ENCODE results near the gene AVEN. TPM values are rescaled to one million over a fixed set of nuclear protein-coding genes. Genes with fewer than 3 reads are reported as not detected.

Gene AVEN
- total and polyA plus RNA-seq, 10 donors = 5.0 to 14.1 (median 8.8) TPM

DNA sequence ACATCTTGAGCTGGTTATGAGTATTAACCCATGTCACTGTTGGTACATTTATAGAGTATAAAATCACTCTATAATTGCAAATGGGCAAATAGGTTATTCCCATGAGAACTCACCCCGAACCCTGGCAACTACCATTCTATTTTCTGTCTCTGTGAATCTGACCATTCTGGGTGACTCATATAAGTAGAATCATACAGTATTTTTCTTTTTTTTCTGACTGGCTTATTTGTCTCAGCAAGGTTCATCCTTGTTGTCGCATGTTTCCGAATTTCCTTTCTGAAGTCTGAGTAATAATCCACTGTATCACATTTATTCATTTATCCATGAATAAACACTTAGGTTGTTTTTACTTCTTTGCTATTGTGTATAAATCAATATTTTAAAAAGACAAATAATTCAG lies 130.6 kb downstream of the AVEN start:
- no peak for DNase-seq
- no peak overlapping the region for H3K4me3 ChIP-seq
- TF ChIP-seq POLR2AphosphoS5 (IDR thresholded peaks at IDR 0.05) = no peak
- TF ChIP-seq, protein P1, sequence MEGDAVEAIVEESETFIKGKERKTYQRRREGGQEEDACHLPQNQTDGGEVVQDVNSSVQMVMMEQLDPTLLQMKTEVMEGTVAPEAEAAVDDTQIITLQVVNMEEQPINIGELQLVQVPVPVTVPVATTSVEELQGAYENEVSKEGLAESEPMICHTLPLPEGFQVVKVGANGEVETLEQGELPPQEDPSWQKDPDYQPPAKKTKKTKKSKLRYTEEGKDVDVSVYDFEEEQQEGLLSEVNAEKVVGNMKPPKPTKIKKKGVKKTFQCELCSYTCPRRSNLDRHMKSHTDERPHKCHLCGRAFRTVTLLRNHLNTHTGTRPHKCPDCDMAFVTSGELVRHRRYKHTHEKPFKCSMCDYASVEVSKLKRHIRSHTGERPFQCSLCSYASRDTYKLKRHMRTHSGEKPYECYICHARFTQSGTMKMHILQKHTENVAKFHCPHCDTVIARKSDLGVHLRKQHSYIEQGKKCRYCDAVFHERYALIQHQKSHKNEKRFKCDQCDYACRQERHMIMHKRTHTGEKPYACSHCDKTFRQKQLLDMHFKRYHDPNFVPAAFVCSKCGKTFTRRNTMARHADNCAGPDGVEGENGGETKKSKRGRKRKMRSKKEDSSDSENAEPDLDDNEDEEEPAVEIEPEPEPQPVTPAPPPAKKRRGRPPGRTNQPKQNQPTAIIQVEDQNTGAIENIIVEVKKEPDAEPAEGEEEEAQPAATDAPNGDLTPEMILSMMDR (IDR thresholded peaks at IDR 0.05 in 8 of 11, conservative IDR thresholded peaks at IDR 0.05 in 3 of 11) = no peak
- no peak for TF ChIP-seq POLR2A (IDR thresholded peaks at IDR 0.05)
- H3K4me1 ChIP-seq = peaks cover 0 to 6% (median 0%) of the 10 kb centered on the region in 6 donors
- no peaks in the 10 kb centered on the region for H3K27me3 ChIP-seq (replicated peaks in 1 of 7)
- H3K9me3 ChIP-seq = no peaks in the 10 kb centered on the region
- H3K27ac ChIP-seq = no peak overlapping the region
- H3K36me3 ChIP-seq = no peaks in the 10 kb centered on the region
- intact Hi-C loops (cut with DNase I; ENCODE audit: low total_unique reads) = no loop called here
- 88 to 99% (median 92%) methylated on average over 3 of the region's 3 CpGs for WGBS, 5 donors

DNA sequence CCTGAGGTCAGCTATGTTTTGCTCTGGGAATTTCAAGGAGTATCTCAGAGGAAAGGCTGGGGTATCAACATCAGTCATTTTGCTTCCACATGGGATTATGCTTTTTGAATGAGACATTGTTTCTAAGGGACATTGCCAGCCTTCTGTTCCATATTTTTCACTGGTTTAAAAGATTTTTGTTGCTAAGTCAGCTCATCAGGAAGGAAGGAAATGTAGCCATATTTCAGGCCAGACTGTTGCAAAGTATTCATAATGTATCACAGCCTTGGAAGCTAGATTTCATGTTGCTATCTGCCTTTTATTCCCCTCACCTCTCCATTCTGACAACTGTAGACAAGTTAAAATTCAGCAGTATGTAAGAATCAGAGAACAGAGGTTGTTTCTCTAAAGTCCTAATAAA lies 131.7 kb downstream of the AVEN start:
- no peaks in the 10 kb centered on the region for H3K9me3 ChIP-seq
- no peaks in the 10 kb centered on the region for H3K36me3 ChIP-seq
- no peak for TF ChIP-seq POLR2A (IDR thresholded peaks at IDR 0.05)
- TF ChIP-seq, protein P1 (IDR thresholded peaks at IDR 0.05 in 8 of 11, conservative IDR thresholded peaks at IDR 0.05 in 3 of 11) = no peak
- TF ChIP-seq POLR2AphosphoS5 (IDR thresholded peaks at IDR 0.05) = no peak
- peaks cover 0 to 6% (median 0%) of the 10 kb centered on the region in 6 donors for H3K4me1 ChIP-seq
- no peak for DNase-seq
- H3K27me3 ChIP-seq (replicated peaks in 1 of 7) = no peaks in the 10 kb centered on the region
- intact Hi-C loops (cut with DNase I; ENCODE audit: low total_unique reads) = no loop called here
- H3K27ac ChIP-seq = no peak overlapping the region
- no peak overlapping the region for H3K4me3 ChIP-seq

DNA sequence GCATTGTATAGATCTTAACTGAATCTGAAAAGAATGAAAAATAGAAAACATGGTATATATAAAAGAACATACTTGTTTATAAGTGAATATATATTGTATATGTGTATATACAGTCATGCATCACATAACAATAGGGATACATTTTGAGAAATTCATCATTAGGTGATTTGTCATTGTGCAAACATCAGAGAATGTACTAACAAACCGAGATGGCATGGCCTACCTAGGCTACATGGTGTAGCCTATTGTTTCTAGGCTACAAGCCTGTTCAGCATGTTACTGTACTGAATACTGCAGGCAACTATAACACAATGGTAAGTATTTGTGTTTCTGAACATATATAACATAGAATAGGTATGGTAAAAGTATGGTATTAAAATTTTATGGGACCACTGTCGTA lies 135.3 kb downstream of the AVEN start:
- DNase-seq = no peak
- WGBS, 5 donors = 82 to 95% (median 92%) methylated on average over 2 of the region's 2 CpGs
- H3K9me3 ChIP-seq = no peaks in the 10 kb centered on the region
- intact Hi-C loops (cut with DNase I; ENCODE audit: low total_unique reads) = no loop called here
- no peaks in the 10 kb centered on the region for H3K36me3 ChIP-seq
- TF ChIP-seq POLR2AphosphoS5 (IDR thresholded peaks at IDR 0.05) (no peak), POLR2A (IDR thresholded peaks at IDR 0.05) (no peak)
- TF ChIP-seq, protein P1 (IDR thresholded peaks at IDR 0.05 in 8 of 11, conservative IDR thresholded peaks at IDR 0.05 in 3 of 11) = no peak
- H3K27me3 ChIP-seq (replicated peaks in 1 of 7) = no peaks in the 10 kb centered on the region
- no peak overlapping the region for H3K27ac ChIP-seq
- peaks cover 0 to 6% (median 0%) of the 10 kb centered on the region in 6 donors for H3K4me1 ChIP-seq
- H3K4me3 ChIP-seq = no peak overlapping the region

DNA sequence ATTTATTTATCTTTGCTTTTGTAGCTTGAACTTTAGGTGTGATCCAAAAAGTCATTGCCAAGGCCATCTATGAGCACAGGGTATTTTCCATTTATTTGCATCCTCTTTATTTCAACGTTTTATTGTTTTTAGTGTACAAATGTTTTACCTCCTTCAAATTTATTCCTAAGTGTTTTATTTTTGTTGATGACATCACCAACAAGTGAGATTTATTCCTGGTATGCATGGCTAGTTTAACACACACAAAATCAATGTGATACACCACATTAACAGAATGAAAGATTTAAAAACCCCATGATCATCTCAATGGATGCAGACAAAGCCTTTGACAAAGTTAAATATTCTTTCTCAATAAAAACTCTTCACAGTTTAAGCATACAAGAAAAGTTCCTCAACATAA lies 137.0 kb downstream of the AVEN start:
- Histone ChIP-seq H3K9me3 (no peaks in the 10 kb centered on the region), H3K4me1 (peaks cover 0 to under 1% (median 0%) of the 10 kb centered on the region in 6 donors), H3K27me3 (replicated peaks in 1 of 7) (no peaks in the 10 kb centered on the region), H3K27ac (no peak overlapping the region), H3K36me3 (no peaks in the 10 kb centered on the region), H3K4me3 (no peak overlapping the region)
- 0 to 2% (median 0%) methylated on average over 1 of the region's 1 CpG for WGBS, 5 donors
- intact Hi-C loops (cut with DNase I; ENCODE audit: low total_unique reads) = no loop called here
- no peak for DNase-seq
- TF ChIP-seq POLR2A (IDR thresholded peaks at IDR 0.05) = no peak
- TF ChIP-seq, protein P1 (IDR thresholded peaks at IDR 0.05 in 8 of 11, conservative IDR thresholded peaks at IDR 0.05 in 3 of 11) = no peak
- no peak for TF ChIP-seq POLR2AphosphoS5 (IDR thresholded peaks at IDR 0.05)

Measured in spleen (tissue), 11 donors.